Endothelial cell of umbilical vein (primary cell): ENCODE measurements around the gene GTPBP4. TPM values are rescaled to one million over a fixed set of nuclear protein-coding genes. Genes with fewer than 3 reads are reported as not detected.

Experiments used
- BruUV-seq: library from RNA; stranded (reverse); fragments of 400-500 nt; replicated peaks from 2 replicates; lab custom pipeline; 2021; lab: Mats Ljungman, UMichigan
- CTCF ChIA-PET: fragments of 300-600, 350-600 bp; sonication (Branson Sonifier 250); formaldehyde crosslinking; loops from one replicate; lab custom pipeline; 2021; ENCODE audit warnings: antibody characterized with exemption, inconsistent platforms; lab: Charles Lee
- POLR2A ChIA-PET: fragments of 300-600, 350-600 bp; sonication (Branson Sonifier 250); formaldehyde crosslinking; loops from one replicate; lab custom pipeline; 2021; ENCODE audit warnings: antibody characterized with exemption, inconsistent platforms; lab: Charles Lee
- DNase-seq: peaks from one replicate; pipeline ENCODE4 v3.0.0-alpha.2; 2011; ENCODE audit warnings: low read depth, low spot score
- FAIRE-seq: peaks from 2 replicates; lab custom pipeline; 2011; peaks lifted over from hg19 to GRCh38; lab: Jason Lieb, UNC
- H2AFZ ChIP-seq: 2 replicates; pipeline ENCODE4 v1.6.0; 2012; ENCODE audit warnings: low read depth, low read length, control low read depth, inconsistent platforms
- H3K27ac ChIP-seq: 2 replicates; pipeline ENCODE4 v1.5.1; 2011; ENCODE audit warnings: low read depth, mild to moderate bottlenecking, control low read depth, low read length, moderate library complexity; ENCODE audit not compliant: insufficient read depth
- H3K27me3 ChIP-seq, 2 experiments: 2 replicates each; pipeline versions ENCODE4 v1.6.0 to v1.6.1; 2011; ENCODE audit warnings: low read length in 2 of 2, mixed read lengths in 1 of 2; ENCODE audit not compliant: control insufficient read depth in 2 of 2, insufficient read depth in 2 of 2
- H3K36me3 ChIP-seq, 2 experiments: 2 replicates in 1 of 2; 3 replicates in 1 of 2; pipeline ENCODE4 v1.5.1; 2011; ENCODE audit warnings: low read length in 2 of 2, mild to moderate bottlenecking in 1 of 2, moderate library complexity in 1 of 2; ENCODE audit not compliant: control insufficient read depth in 2 of 2, insufficient read depth in 2 of 2; ENCODE audit errors: extremely low read depth in 1 of 2
- H3K4me1 ChIP-seq: 3 replicates; pipeline ENCODE4 v1.5.1; 2011; ENCODE audit warnings: mild to moderate bottlenecking, low read length; ENCODE audit not compliant: control insufficient read depth, insufficient read depth; ENCODE audit errors: extremely low read depth
- H3K4me2 ChIP-seq: 2 replicates; pipeline ENCODE4 v1.6.1; 2011; ENCODE audit warnings: low read length, control low read depth, mixed read lengths; ENCODE audit not compliant: insufficient read depth
- H3K4me3 ChIP-seq, 3 experiments: fragments of 200-600 bp in 1 of 3; sonication (generic), shearing (Covaris generic) in 1 of 3; replicated peaks in 1 of 3; 2 replicates each; pipeline ENCODE4 v1.5.1; 2011 to 2016; ENCODE audit warnings: control low read depth in 3 of 3, low read length in 3 of 3, mild to moderate bottlenecking in 2 of 3, inconsistent platforms in 1 of 3, low read depth in 1 of 3, moderate library complexity in 1 of 3; ENCODE audit not compliant: insufficient read depth in 1 of 3
- H3K79me2 ChIP-seq: 2 replicates; pipeline ENCODE4 v1.6.0; 2012; ENCODE audit warnings: low read length, inconsistent platforms; ENCODE audit not compliant: control insufficient read depth, insufficient read depth
- H3K9ac ChIP-seq: replicated peaks from 2 replicates; pipeline ENCODE3; 2011; ENCODE audit warnings: low read length, control low read depth; ENCODE audit not compliant: insufficient read depth; ENCODE audit errors: extremely low read depth
- H3K9me1 ChIP-seq: replicated peaks from 3 replicates; pipeline ENCODE4 v1.6.0; 2011; ENCODE audit warnings: mild to moderate bottlenecking, low read length; ENCODE audit not compliant: control insufficient read depth, insufficient read depth; ENCODE audit errors: extremely low read depth
- H3K9me3 ChIP-seq: replicated peaks from 2 replicates; pipeline ENCODE4 v1.5.1; 2012; ENCODE audit warnings: low read length, inconsistent platforms; ENCODE audit not compliant: control insufficient read depth, insufficient read depth
- H4K20me1 ChIP-seq: replicated peaks from 2 replicates; pipeline ENCODE3; 2011; ENCODE audit warnings: mild to moderate bottlenecking, low read length; ENCODE audit not compliant: control insufficient read depth, insufficient read depth; ENCODE audit errors: extremely low read depth
- CTCF ChIP-seq, 2 donors: IDR thresholded peaks; 1 replicate in 1 of 2; 2 replicates in 1 of 2; pipeline ENCODE4 v1.5.1; 2011; ENCODE audit warnings: low read length in 2 of 2, mild to moderate bottlenecking in 2 of 2, moderate library complexity in 2 of 2, control low read depth in 1 of 2, inconsistent platforms in 1 of 2, low read depth in 1 of 2; ENCODE audit not compliant: insufficient read depth in 1 of 2; ENCODE audit errors: extremely low read depth in 1 of 2
- EZH2 ChIP-seq: IDR thresholded peaks from 2 replicates; pipeline ENCODE4 v1.6.1; 2012; ENCODE audit warnings: borderline replicate concordance, low read depth, mild to moderate bottlenecking, moderate library complexity, low read length, inconsistent platforms; ENCODE audit not compliant: severe bottlenecking
- FOS ChIP-seq: IDR thresholded peaks from 2 replicates; pipeline ENCODE4 v1.6.1; 2011; ENCODE audit warnings: mild to moderate bottlenecking, low read length, moderate library complexity, borderline replicate concordance; ENCODE audit not compliant: insufficient read depth
- GATA2 ChIP-seq: IDR thresholded peaks from 2 replicates; pipeline ENCODE4 v1.7.0; 2011; ENCODE audit warnings: low read depth, mild to moderate bottlenecking, moderate library complexity, mixed read lengths, low read length; ENCODE audit not compliant: insufficient read length, insufficient read depth
- JUN ChIP-seq: IDR thresholded peaks from 2 replicates; pipeline ENCODE4 v1.6.1; 2011; ENCODE audit warnings: borderline replicate concordance, low read depth; ENCODE audit not compliant: insufficient read length, insufficient read depth
- MYC ChIP-seq: IDR thresholded peaks from one replicate; pipeline ENCODE4 v1.6.1; 2011; ENCODE audit warnings: mild to moderate bottlenecking, low read depth, low read length
- POLR2A ChIP-seq: IDR thresholded peaks from 2 replicates; pipeline ENCODE4 v1.6.1; 2012; ENCODE audit warnings: low read depth, mild to moderate bottlenecking, control low read depth, low read length
- POLR2AphosphoS5 ChIP-seq: IDR thresholded peaks from 2 replicates; pipeline ENCODE4 v1.6.1; 2012; ENCODE audit warnings: low read depth, mild to moderate bottlenecking, control low read depth, low read length, moderate library complexity; ENCODE audit not compliant: insufficient read depth
- dilution Hi-C: fragments of 300-500 bp; cut with MboI; formaldehyde crosslinking; loops from one replicate; pipeline ENCODE4 v1.15.0; 2019; ENCODE audit warnings: low sequenced_read_pairs; ENCODE audit not compliant: extremely low pct_ligation_motif_present
- intact Hi-C: fragments of 100-400 bp; cut with micrococcal nuclease; formaldehyde crosslinking; loops from one replicate; pipeline ENCODE4 v1.10.0; 2022
- polyA plus RNA-seq, 4 experiments: library from polyadenylated mRNA; depleted of rRNA in 3 of 4; stranded (reverse) in 3 of 4; unstranded in 1 of 4; fragments of >200 nt; gene quantifications; 2 replicates each; pipeline versions ENCODE4 v1.2.1 to v1.2.3, GENCODE V29; 2011 to 2012; ENCODE audit warnings: missing spikeins in 1 of 4
- total RNA-seq: library from RNA; stranded (reverse); gene quantifications from 2 replicates; pipeline ENCODE4 v1.2.3, GENCODE V29; 2021
- TF ChIP-seq, protein P1 (sequence below): IDR thresholded peaks from 2 replicates; pipeline ENCODE4 v1.6.1; 2011; ENCODE audit not compliant: insufficient read depth, insufficient read length

Gene GTPBP4
- total and polyA plus RNA-seq, 2 donors (not counting 3 experiments of a cell fraction or from before 2014, with no cell fraction given): 12.4 to 69.3 TPM

GRCh38 chr10:971613-972012 is 16.6 kb upstream of the GTPBP4 start:
- Histone ChIP-seq H2AFZ (no peak overlapping the region), H3K9ac (no peak overlapping the region), H4K20me1 (no peaks in the 10 kb centered on the region), H3K27me3 (peaks cover 16 to 21% of the 10 kb centered on the region in 2 experiments), H3K4me3 (no peak overlapping the region), H3K4me2 (no peak overlapping the region), H3K79me2 (no peaks in the 10 kb centered on the region), H3K27ac (no peak overlapping the region), H3K9me1 (no peaks in the 10 kb centered on the region), H3K4me1 (no peaks in the 10 kb centered on the region), H3K9me3 (no peaks in the 10 kb centered on the region), H3K36me3 (no peaks in the 10 kb centered on the region)
- FAIRE-seq: no peak
- no peak for DNase-seq
- ChIA-PET POLR2A (no interaction called here), CTCF (interaction anchor here (1.4 kb wide), 1 partner anchor 12 kb away, joined by 3 read pairs; no protein-coding TSS in a partner anchor)
- intact Hi-C loops: no loop called here
- no peak for TF ChIP-seq MYC
- TF ChIP-seq GATA2: no peak
- TF ChIP-seq, protein P1, sequence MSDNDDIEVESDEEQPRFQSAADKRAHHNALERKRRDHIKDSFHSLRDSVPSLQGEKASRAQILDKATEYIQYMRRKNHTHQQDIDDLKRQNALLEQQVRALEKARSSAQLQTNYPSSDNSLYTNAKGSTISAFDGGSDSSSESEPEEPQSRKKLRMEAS: no peak
- TF ChIP-seq CTCF (IDR thresholded peaks at IDR 0.05; ENCODE audit: extremely low read depth in 1 of 2, insufficient read depth in 1 of 2, low read depth in 1 of 2, low read length in 2 of 2): no peak
- no peak for TF ChIP-seq JUN
- TF ChIP-seq EZH2: no peak
- TF ChIP-seq POLR2AphosphoS5: no peak
- TF ChIP-seq FOS: no peak
- TF ChIP-seq POLR2A: no peak
- BruUV-seq: no TSS peak
- dilution Hi-C loops: no loop called here
